MCF 10A (cell line): Measurements from ENCODE around the gene ASPSCR1. TPM values are rescaled to one million over a fixed set of nuclear protein-coding genes. Genes with fewer than 3 reads are reported as not detected.

Experiments used
- BruUV-seq: library from RNA; stranded (reverse); fragments of 400-500 nt; replicated peaks from 2 replicates; lab custom pipeline; 2021; lab: Mats Ljungman, UMichigan
- CTCF ChIA-PET: fragments of 300-600 bp; sonication (Branson Sonifier 250); formaldehyde crosslinking; extraction: SDS; loops from one replicate; lab custom pipeline; 2021; ENCODE audit warnings: antibody characterized with exemption, inconsistent platforms; lab: Yijun Ruan, JAX
- POLR2A ChIA-PET: fragments of 300-600, 350-650 bp; sonication (Branson Sonifier 250); formaldehyde crosslinking; extraction: SDS; loops from one replicate; lab custom pipeline; 2020; ENCODE audit warnings: antibody characterized with exemption, inconsistent platforms; lab: Yijun Ruan, JAX
- DNase-seq: peaks from one replicate; pipeline ENCODE4 v3.0.0-alpha.2; 2018; ENCODE audit not compliant: unreplicated experiment
- H3K27ac Mint-ChIP-seq: one replicate; pipeline ENCODE4 v1.8.0; 2022; ENCODE audit warnings: mild to moderate bottlenecking, low read depth, mixed read lengths; ENCODE audit not compliant: unreplicated experiment
- H3K27me3 Mint-ChIP-seq: one replicate; pipeline ENCODE4 v1.8.0; 2022; ENCODE audit warnings: mixed read lengths; ENCODE audit not compliant: insufficient read depth, unreplicated experiment
- H3K36me3 Mint-ChIP-seq: one replicate; pipeline ENCODE4 v1.8.0; 2022; ENCODE audit warnings: mild to moderate bottlenecking, moderate library complexity, mixed read lengths; ENCODE audit not compliant: insufficient read depth, unreplicated experiment
- H3K4me1 Mint-ChIP-seq: one replicate; pipeline ENCODE4 v1.8.0; 2022; ENCODE audit warnings: mixed read lengths; ENCODE audit not compliant: insufficient read depth, unreplicated experiment
- H3K4me3 Mint-ChIP-seq: one replicate; pipeline ENCODE4 v1.8.0; 2022; ENCODE audit warnings: mild to moderate bottlenecking, moderate library complexity, mixed read lengths; ENCODE audit not compliant: unreplicated experiment
- H3K9me3 Mint-ChIP-seq: one replicate; pipeline ENCODE4 v1.8.0; 2022; ENCODE audit warnings: mixed read lengths; ENCODE audit not compliant: unreplicated experiment
- intact Hi-C: fragments of 100-400 bp; cut with micrococcal nuclease; formaldehyde crosslinking; loops from 2 replicates; pipeline ENCODE4 v1.14.1; 2022
- total RNA-seq: library from RNA; stranded (reverse); gene quantifications from 2 replicates; pipeline ENCODE4 v1.2.3, GENCODE V29; 2022
- TF ChIP-seq, protein P1 (sequence below): fragments of 200-600 bp; IDR thresholded peaks from one replicate; pipeline ENCODE4 v1.8.0; 2022; ENCODE audit warnings: antibody characterized with exemption, mild to moderate bottlenecking; ENCODE audit not compliant: unreplicated experiment

Gene ASPSCR1
- total RNA-seq, 1 experiment from 2014 or later: 29.7 TPM

DNA sequence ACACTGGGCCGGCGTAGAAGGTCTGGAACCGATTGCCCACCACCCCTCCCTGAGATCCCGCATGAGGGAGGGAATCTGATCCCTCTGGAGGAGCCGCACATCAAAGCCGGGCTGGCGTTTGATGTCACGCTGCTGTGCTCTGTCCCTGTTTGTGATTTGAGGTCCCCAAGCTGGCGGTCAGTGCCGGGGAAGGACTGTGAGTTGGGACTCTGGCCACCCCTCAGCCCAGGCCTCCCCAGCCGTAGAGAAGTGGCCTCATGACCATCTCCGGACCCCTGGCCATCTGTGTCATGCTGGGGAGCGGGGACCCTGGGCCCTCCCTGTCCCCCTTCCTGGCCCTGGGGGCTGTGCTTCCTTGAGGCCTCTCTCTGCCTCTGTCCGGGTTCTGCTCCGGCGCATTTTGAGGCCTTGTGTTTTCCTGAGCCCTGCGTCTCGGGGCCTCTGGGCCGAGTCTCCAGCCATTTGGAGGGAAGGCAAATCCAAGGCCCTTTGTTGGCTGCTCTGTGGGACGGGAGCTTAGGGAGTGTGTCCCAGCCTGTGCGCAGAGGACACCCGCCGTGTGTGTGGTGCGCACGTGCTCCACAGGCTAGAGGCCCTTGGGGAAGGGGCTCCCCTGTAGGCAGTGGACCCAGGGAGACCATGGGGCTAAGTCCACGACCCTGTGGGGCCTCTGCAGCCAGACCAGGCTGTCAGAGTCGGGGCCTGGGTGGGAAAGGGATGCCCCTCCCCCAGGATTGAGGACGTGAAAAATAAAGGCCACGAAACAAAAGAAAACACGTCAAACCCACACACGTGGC is 15.1 kb downstream of the ASPSCR1 start:
- no peaks in the 10 kb centered on the region for H3K27me3 Mint-ChIP-seq
- DNase-seq: no peak
- TF ChIP-seq, protein P1, sequence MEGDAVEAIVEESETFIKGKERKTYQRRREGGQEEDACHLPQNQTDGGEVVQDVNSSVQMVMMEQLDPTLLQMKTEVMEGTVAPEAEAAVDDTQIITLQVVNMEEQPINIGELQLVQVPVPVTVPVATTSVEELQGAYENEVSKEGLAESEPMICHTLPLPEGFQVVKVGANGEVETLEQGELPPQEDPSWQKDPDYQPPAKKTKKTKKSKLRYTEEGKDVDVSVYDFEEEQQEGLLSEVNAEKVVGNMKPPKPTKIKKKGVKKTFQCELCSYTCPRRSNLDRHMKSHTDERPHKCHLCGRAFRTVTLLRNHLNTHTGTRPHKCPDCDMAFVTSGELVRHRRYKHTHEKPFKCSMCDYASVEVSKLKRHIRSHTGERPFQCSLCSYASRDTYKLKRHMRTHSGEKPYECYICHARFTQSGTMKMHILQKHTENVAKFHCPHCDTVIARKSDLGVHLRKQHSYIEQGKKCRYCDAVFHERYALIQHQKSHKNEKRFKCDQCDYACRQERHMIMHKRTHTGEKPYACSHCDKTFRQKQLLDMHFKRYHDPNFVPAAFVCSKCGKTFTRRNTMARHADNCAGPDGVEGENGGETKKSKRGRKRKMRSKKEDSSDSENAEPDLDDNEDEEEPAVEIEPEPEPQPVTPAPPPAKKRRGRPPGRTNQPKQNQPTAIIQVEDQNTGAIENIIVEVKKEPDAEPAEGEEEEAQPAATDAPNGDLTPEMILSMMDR: no peak
- BruUV-seq: no TSS peak
- intact Hi-C loops: no loop called here
- POLR2A ChIA-PET: interaction anchor here (0.6 to 2.7 kb wide), 11 partner anchors 11 to 76 kb away, joined by 3 to 55 read pairs (median 10); partner anchors contain the start of genes CENPX, LRRC45 and MAFG
- CTCF ChIA-PET: interaction anchor here (0.8 to 2.0 kb wide), 3 partner anchors 10 to 33 kb away, joined by 3 to 15 read pairs (median 5); partner anchors contain the start of gene NOTUM
- H3K27ac Mint-ChIP-seq: peak overlapping the region; percentile 31
- peaks cover 13% of the 10 kb centered on the region for H3K4me1 Mint-ChIP-seq
- peaks cover 18% of the 10 kb centered on the region for H3K36me3 Mint-ChIP-seq
- H3K9me3 Mint-ChIP-seq: no peaks in the 10 kb centered on the region
- H3K4me3 Mint-ChIP-seq: peak overlapping the region; percentile 56

DNA sequence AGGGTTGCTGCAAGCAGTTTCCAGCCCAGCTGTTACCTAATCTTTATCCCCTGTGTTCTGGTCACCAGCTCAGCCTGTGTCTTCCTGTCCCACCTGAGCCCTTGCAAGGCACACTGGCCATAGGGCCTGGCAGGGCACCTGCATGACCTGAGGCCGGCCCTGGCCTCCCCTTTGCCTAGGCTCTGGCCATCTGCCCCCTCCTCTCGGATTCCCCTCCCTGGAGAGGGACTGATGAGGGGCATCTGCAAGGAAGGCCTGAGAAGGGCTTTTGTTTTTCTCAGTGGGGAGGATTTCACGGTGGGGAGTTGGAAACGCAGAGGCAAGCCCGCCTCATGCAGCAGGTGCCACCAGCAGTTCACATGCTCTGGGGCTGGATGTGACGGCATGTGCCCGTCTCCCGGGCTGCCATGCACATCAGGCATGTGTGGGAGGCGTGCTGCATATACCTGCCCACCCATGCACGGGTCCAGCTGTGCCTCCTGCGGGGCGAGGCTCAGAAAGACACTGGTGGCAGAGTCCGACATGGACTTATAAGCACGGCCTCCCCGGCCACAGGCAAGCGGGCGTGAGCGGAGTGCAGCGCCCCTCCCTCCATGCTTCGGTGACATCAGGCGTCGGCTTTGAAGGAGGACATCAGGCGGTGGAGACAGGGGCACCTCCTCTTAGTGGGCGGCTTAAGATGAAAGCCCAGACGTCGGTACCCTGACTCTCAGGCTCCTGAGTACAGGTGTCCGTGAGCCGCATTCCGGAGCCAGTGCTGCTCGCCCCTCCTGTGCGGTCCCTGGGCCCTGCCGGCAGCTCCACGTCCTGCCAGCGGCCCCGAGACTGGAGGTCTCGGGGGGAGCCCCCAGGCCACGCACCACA is 16.5 kb downstream of the ASPSCR1 start:
- peaks cover 13% of the 10 kb centered on the region for H3K4me1 Mint-ChIP-seq
- no TSS peak for BruUV-seq
- DNase-seq: no peak

DNA sequence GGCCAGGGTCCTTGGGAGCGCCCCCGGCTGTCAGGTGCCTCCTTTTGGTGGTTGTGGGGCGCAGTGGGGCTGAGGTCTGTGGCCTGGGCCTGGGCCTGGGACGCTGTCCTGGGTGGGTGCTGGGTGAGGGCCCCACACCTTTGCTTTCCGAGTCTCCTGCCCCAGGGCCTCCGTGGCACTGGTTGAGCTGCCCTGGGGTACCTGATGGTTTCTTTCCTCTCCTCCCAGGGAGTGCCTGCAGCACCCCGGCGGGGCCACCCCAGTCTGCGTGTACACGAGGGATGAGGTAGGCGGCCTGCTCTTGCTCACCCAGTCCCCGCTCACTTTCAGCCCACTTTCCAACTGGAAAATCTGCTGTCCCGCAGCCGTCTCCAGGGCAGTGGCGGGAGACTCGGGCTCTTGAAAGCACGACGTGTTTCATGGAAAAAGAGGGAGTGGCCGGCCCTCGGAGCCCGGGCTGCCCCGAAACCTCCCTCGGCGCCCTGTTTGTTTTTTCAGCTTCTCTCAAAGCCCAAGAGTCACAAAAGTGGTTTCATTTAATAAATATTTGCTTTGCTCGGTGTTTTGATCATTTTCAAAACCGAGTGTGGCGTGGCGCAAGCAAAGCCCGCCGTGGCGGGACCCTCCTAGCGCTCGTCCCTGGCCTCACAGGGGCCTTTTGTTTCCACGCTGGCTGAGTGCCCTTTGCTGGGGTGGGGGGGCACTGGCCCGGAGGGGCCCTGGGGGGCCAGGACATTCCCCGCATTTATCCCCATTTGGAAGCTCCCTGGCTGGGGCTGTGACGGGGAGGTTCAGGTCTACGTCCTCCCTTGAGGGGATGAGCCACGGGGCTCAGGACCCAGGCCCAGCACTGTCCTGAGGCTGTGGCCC is 17.4 kb downstream of the ASPSCR1 start:
- ChIA-PET CTCF (interaction anchor here (0.9 to 1.0 kb wide), 2 partner anchors 25 to 35 kb away, joined by 3 read pairs; no protein-coding TSS in a partner anchor), POLR2A (no interaction called here)
- Mint-ChIP-seq H3K27me3 (no peaks in the 10 kb centered on the region), H3K36me3 (peaks cover 10% of the 10 kb centered on the region), H3K4me3 (no peak overlapping the region), H3K4me1 (peaks cover 13% of the 10 kb centered on the region), H3K27ac (no peak overlapping the region), H3K9me3 (no peaks in the 10 kb centered on the region)
- no peak for DNase-seq
- TF ChIP-seq, protein P1: no peak
- no TSS peak for BruUV-seq
- intact Hi-C loops: no loop called here

More for the DNA sequence above, 16.5 kb downstream of the ASPSCR1 start:
- CTCF ChIA-PET: interaction anchor here (1.0 kb wide), 1 partner anchor 26 kb away, joined by 3 read pairs; no protein-coding TSS in a partner anchor
- Mint-ChIP-seq H3K27ac (no peak overlapping the region), H3K27me3 (no peaks in the 10 kb centered on the region), H3K36me3 (peaks cover 10% of the 10 kb centered on the region), H3K4me3 (no peak overlapping the region), H3K9me3 (no peaks in the 10 kb centered on the region)
- intact Hi-C loops: no loop called here
- POLR2A ChIA-PET: interaction anchor here (0.6 kb wide), 1 partner anchor 144 kb away, joined by 5 read pairs; no protein-coding TSS in a partner anchor
- TF ChIP-seq, protein P1: no peak
